IPS DF 6.9 (cell line): ENCODE results near the gene MYO18B.

Source experiments
- DNase-seq: peaks from one replicate; pipeline ENCODE4 v3.0.0-alpha.2; 2013; ENCODE audit warnings: low read depth, low spot score
- H3K27ac ChIP-seq: one replicate; pipeline ENCODE4 v1.5.1; 2013; ENCODE audit warnings: low read length, control low read depth
- H3K27me3 ChIP-seq: 2 replicates; pipeline ENCODE4 v1.6.1; 2013; ENCODE audit warnings: mild to moderate bottlenecking, low read length; ENCODE audit not compliant: control insufficient read depth, insufficient read depth
- H3K36me3 ChIP-seq: 2 replicates; pipeline ENCODE4 v1.6.1; 2013; ENCODE audit warnings: low read length; ENCODE audit not compliant: control insufficient read depth, insufficient read depth
- H3K4me1 ChIP-seq: 2 replicates; pipeline ENCODE4 v1.6.1; 2013; ENCODE audit warnings: low read length; ENCODE audit not compliant: control insufficient read depth, insufficient read depth
- H3K4me3 ChIP-seq: 2 replicates; pipeline ENCODE4 v1.5.1; 2013; ENCODE audit warnings: mild to moderate bottlenecking, low read length
- H3K9me3 ChIP-seq: 2 replicates; pipeline ENCODE4 v1.6.1; 2013; ENCODE audit warnings: low read length, inconsistent platforms; ENCODE audit not compliant: control insufficient read depth, insufficient read depth
- WGBS: extraction: QIAGEN DNeasy Blood & Tissue Kit; methylation state at CpG from one replicate; pipeline ENCODE4 v1.1.7; 2013; ENCODE audit warnings: mixed read lengths, missing lambda C conversion rate; ENCODE audit not compliant: insufficient read length, insufficient coverage; 5-methylcytosine and 5-hydroxymethylcytosine counted together

Gene MYO18B

GRCh38 chr22:26002456-26002855 lies 260.5 kb downstream of the MYO18B start:
- Histone ChIP-seq H3K27me3 (no peaks in the 10 kb centered on the region), H3K4me1 (no peaks in the 10 kb centered on the region), H3K4me3 (no peak overlapping the region), H3K27ac (no peak overlapping the region), H3K36me3 (no peaks in the 10 kb centered on the region), H3K9me3 (no peaks in the 10 kb centered on the region)
- no peak for DNase-seq
- no CpG with 5 or more reads among the region's 2 CpGs for WGBS

GRCh38 chr22:26004477-26004876 lies 262.5 kb downstream of the MYO18B start:
- no peaks in the 10 kb centered on the region for H3K4me1 ChIP-seq
- no CpG with 5 or more reads among the region's 4 CpGs for WGBS
- no peak overlapping the region for H3K4me3 ChIP-seq
- no peaks in the 10 kb centered on the region for H3K27me3 ChIP-seq
- H3K36me3 ChIP-seq, result no peaks in the 10 kb centered on the region
- H3K27ac ChIP-seq, result no peak overlapping the region
- no peaks in the 10 kb centered on the region for H3K9me3 ChIP-seq
- no peak for DNase-seq

GRCh38 chr22:26008587-26008986 lies 266.6 kb downstream of the MYO18B start:
- Histone ChIP-seq H3K4me1 (no peaks in the 10 kb centered on the region), H3K36me3 (no peaks in the 10 kb centered on the region), H3K9me3 (no peaks in the 10 kb centered on the region), H3K27ac (no peak overlapping the region), H3K4me3 (no peak overlapping the region), H3K27me3 (no peaks in the 10 kb centered on the region)
- WGBS, result no CpG with 5 or more reads among the region's 7 CpGs
- no peak for DNase-seq

- no peak for DNase-seq
- Histone ChIP-seq H3K9me3 (no peaks in the 10 kb centered on the region), H3K27me3 (no peaks in the 10 kb centered on the region), H3K4me3 (no peak overlapping the region), H3K4me1 (no peaks in the 10 kb centered on the region), H3K36me3 (no peaks in the 10 kb centered on the region), H3K27ac (no peak overlapping the region)
- no CpG with 5 or more reads among the region's 1 CpG for WGBS
Observed at GRCh38 chr22:26016916-26017315, 274.9 kb downstream of the MYO18B start.

GRCh38 chr22:26017932-26018331 lies 275.9 kb downstream of the MYO18B start:
- no peaks in the 10 kb centered on the region for H3K4me1 ChIP-seq
- H3K27ac ChIP-seq, result no peak overlapping the region
- WGBS, result no CpG with 5 or more reads among the region's 5 CpGs
- no peak for DNase-seq
- no peaks in the 10 kb centered on the region for H3K9me3 ChIP-seq
- H3K4me3 ChIP-seq, result no peak overlapping the region
- no peaks in the 10 kb centered on the region for H3K36me3 ChIP-seq
- no peaks in the 10 kb centered on the region for H3K27me3 ChIP-seq

- no CpG with 5 or more reads among the region's 5 CpGs for WGBS
- no peaks in the 10 kb centered on the region for H3K27me3 ChIP-seq
- no peak overlapping the region for H3K27ac ChIP-seq
Observed at GRCh38 chr22:26019596-26019995, 277.6 kb downstream of the MYO18B start.

GRCh38 chr22:26021516-26021915 lies 279.5 kb downstream of the MYO18B start:
- H3K36me3 ChIP-seq, result no peaks in the 10 kb centered on the region
- no peak for DNase-seq
- H3K27me3 ChIP-seq, result no peaks in the 10 kb centered on the region
- no CpG with 5 or more reads among the region's 2 CpGs for WGBS
- no peaks in the 10 kb centered on the region for H3K9me3 ChIP-seq
- H3K27ac ChIP-seq, result no peak overlapping the region
- H3K4me3 ChIP-seq, result no peak overlapping the region
- no peaks in the 10 kb centered on the region for H3K4me1 ChIP-seq

More at GRCh38 chr22:26019596-26019995, 277.6 kb downstream of the MYO18B start:
- Histone ChIP-seq H3K36me3 (no peaks in the 10 kb centered on the region), H3K9me3 (no peaks in the 10 kb centered on the region), H3K4me3 (no peak overlapping the region), H3K4me1 (no peaks in the 10 kb centered on the region)
- DNase-seq, result no peak

- Histone ChIP-seq H3K9me3 (no peaks in the 10 kb centered on the region), H3K4me3 (no peak overlapping the region), H3K4me1 (no peaks in the 10 kb centered on the region), H3K27ac (no peak overlapping the region), H3K36me3 (no peaks in the 10 kb centered on the region), H3K27me3 (no peaks in the 10 kb centered on the region)
- DNase-seq, result no peak
- no CpG with 5 or more reads among the region's 9 CpGs for WGBS
Observed at GRCh38 chr22:26023104-26023775, 281.3 kb downstream of the MYO18B start.

GRCh38 chr22:26025626-26026025 lies 283.6 kb downstream of the MYO18B start:
- no peaks in the 10 kb centered on the region for H3K9me3 ChIP-seq
- 100% methylated on average over 1 of the region's 6 CpGs for WGBS
- no peak overlapping the region for H3K4me3 ChIP-seq
- DNase-seq, result no peak
- H3K4me1 ChIP-seq, result no peaks in the 10 kb centered on the region
- no peaks in the 10 kb centered on the region for H3K27me3 ChIP-seq
- H3K27ac ChIP-seq, result no peak overlapping the region
- H3K36me3 ChIP-seq, result no peaks in the 10 kb centered on the region

- no peaks in the 10 kb centered on the region for H3K9me3 ChIP-seq
- no peak for DNase-seq
- no peaks in the 10 kb centered on the region for H3K4me1 ChIP-seq
- H3K4me3 ChIP-seq, result no peak overlapping the region
- H3K27me3 ChIP-seq, result no peaks in the 10 kb centered on the region
- no peaks in the 10 kb centered on the region for H3K36me3 ChIP-seq
- no peak overlapping the region for H3K27ac ChIP-seq
- no CpG with 5 or more reads among the region's 23 CpGs for WGBS
Observed at GRCh38 chr22:26027341-26027740, 285.4 kb downstream of the MYO18B start.

- Histone ChIP-seq H3K27me3 (no peaks in the 10 kb centered on the region), H3K27ac (no peak overlapping the region)
- WGBS, result no CpG with 5 or more reads among the region's 6 CpGs
Observed at GRCh38 chr22:26031641-26032040, 289.7 kb downstream of the MYO18B start.

More at GRCh38 chr22:26031641-26032040, 289.7 kb downstream of the MYO18B start:
- DNase-seq, result no peak
- Histone ChIP-seq H3K9me3 (peaks cover 2% of the 10 kb centered on the region; the same call in 1 of the 2 replicates), H3K4me1 (no peaks in the 10 kb centered on the region), H3K4me3 (no peak overlapping the region), H3K36me3 (no peaks in the 10 kb centered on the region)
